SK-N-SH treated with all-trans-retinoic acid at 6 μM for 48 hours (cell line): ENCODE measurements around the gene LAMTOR4.
"Not testable (repeated sequence)": the region's sequence is repeated elsewhere in the genome, so short reads cannot be mapped to it uniquely, and the experiment has no call there.

Source experiments
- ATAC-seq: fragments of 200-7000 bp; cut with Tn5 transposase; 3 replicates; pipeline ENCODE4 v1.9.1; 2020; ENCODE audit warnings: mild to moderate bottlenecking, moderate library complexity
- ARNTL ChIP-seq: fragments of 450-650 bp; formaldehyde crosslinking; IDR thresholded peaks from 2 replicates; pipeline ENCODE4 v1.5.0; 2020; ENCODE audit warnings: low read depth, mild to moderate bottlenecking, moderate library complexity, borderline replicate concordance
- BACH2 ChIP-seq: fragments of 250-450 bp; sonication (Bioruptor Pico); IDR thresholded peaks from 2 replicates; pipeline ENCODE4 v1.9.0; 2021; ENCODE audit warnings: mild to moderate bottlenecking, borderline replicate concordance
- ESRRG ChIP-seq: fragments of 250-450 bp; sonication (Bioruptor Pico); IDR thresholded peaks from 2 replicates; pipeline ENCODE4 v1.6.1; 2021; ENCODE audit warnings: mild to moderate bottlenecking
- GLIS3 ChIP-seq: fragments of 250-450 bp; sonication (Bioruptor Pico); IDR thresholded peaks from 2 replicates; pipeline ENCODE4 v1.5.0; 2020; ENCODE audit warnings: mild to moderate bottlenecking, moderate library complexity
- ISL1 ChIP-seq: fragments of 250-450 bp; sonication (Bioruptor Pico); IDR thresholded peaks from 2 replicates; pipeline ENCODE4 v2.1.2; 2022; ENCODE audit warnings: mild to moderate bottlenecking, moderate library complexity
- OSR1 ChIP-seq: fragments of 250-450 bp; sonication (Bioruptor Pico); IDR thresholded peaks from 2 replicates; pipeline ENCODE4 v1.8.0; 2022; ENCODE audit warnings: moderate library complexity, mild to moderate bottlenecking, inconsistent platforms
- RARB ChIP-seq: fragments of 250-450 bp; sonication (Bioruptor Pico); IDR thresholded peaks from 2 replicates; pipeline ENCODE4 v1.8.0; 2021; ENCODE audit warnings: mild to moderate bottlenecking, moderate library complexity
- SNAI2 ChIP-seq: fragments of 250-450 bp; sonication (Bioruptor Pico); IDR thresholded peaks from 2 replicates; pipeline ENCODE4 v1.5.0; 2020; ENCODE audit warnings: mild to moderate bottlenecking, moderate library complexity
- TCF4 ChIP-seq: fragments of 250-450 bp; sonication (Bioruptor Pico); IDR thresholded peaks from 2 replicates; pipeline ENCODE4 v1.8.0; 2021; ENCODE audit warnings: mild to moderate bottlenecking, moderate library complexity, borderline replicate concordance
- ZFP30 ChIP-seq: fragments of 450-650 bp; formaldehyde crosslinking; IDR thresholded peaks from 2 replicates; pipeline ENCODE4 v1.5.0; 2022; ENCODE audit warnings: mild to moderate bottlenecking, moderate library complexity
- ZNF565 ChIP-seq: fragments of 450-650 bp; formaldehyde crosslinking; conservative IDR thresholded peaks from 2 replicates; pipeline ENCODE4 v1.5.0; 2020; ENCODE audit warnings: low read depth, mild to moderate bottlenecking, moderate library complexity
- ZNF70 ChIP-seq: fragments of 450-650 bp; formaldehyde crosslinking; IDR thresholded peaks from 2 replicates; pipeline ENCODE4 v1.5.0; 2020; ENCODE audit warnings: mild to moderate bottlenecking, moderate library complexity
- ZNF8 ChIP-seq: fragments of 450-650 bp; formaldehyde crosslinking; IDR thresholded peaks from 2 replicates; pipeline ENCODE4 v1.5.0; 2020; ENCODE audit warnings: mild to moderate bottlenecking, moderate library complexity
- TF ChIP-seq, protein P1 (sequence below): fragments of 250-450 bp; sonication (Bioruptor Pico); IDR thresholded peaks from 2 replicates; pipeline ENCODE4 v1.5.0; 2020; ENCODE audit warnings: mild to moderate bottlenecking, moderate library complexity
- TF ChIP-seq, protein P2 (sequence below): fragments of 250-450 bp; sonication (Bioruptor Pico); IDR thresholded peaks from 2 replicates; pipeline ENCODE4 v1.8.0; 2021; ENCODE audit warnings: low read depth, mild to moderate bottlenecking, moderate library complexity, borderline replicate concordance
- TF ChIP-seq, protein P3 (sequence below): fragments of 250-450 bp; sonication (Bioruptor Pico); IDR thresholded peaks from 2 replicates; pipeline ENCODE4 v1.5.1; 2020; ENCODE audit warnings: low read depth, mild to moderate bottlenecking, moderate library complexity
- TF ChIP-seq, protein P4 (sequence below): fragments of 250-450 bp; sonication (Bioruptor Pico); IDR thresholded peaks from 2 replicates; pipeline ENCODE4 v1.5.1; 2021; ENCODE audit warnings: mild to moderate bottlenecking, moderate library complexity

LAMTOR4 gene

DNA sequence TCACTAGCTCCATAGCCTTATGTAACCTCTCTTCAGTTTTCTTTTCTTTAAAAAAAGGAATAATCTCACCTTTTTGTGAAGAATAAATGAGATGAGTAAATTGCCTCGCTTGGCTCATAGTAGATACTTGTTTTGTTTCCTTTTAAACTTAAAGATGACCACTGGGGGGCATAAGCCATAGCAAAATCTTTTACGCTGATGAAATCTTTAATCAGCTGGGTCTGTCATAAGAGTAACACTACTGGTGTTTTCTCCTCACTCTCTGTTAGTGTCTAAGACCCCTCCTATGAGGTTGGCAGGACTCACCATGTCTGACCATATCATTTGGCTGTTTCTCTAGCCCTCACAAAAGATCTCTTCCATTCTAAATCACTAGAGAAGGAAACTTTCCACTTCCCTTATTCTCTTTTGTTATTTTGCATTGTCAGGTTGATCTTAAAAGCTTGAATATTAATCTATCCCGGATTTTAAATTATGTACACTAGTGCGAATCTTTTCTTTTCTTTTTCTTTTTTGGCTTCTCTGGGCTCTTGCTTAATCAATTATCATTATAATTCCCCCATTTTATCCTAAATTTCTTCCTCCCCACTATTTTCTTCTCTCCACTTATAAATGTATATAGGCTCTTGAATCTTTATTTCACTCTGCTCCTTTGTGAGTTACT lies 41.5 kb downstream of the LAMTOR4 start:
- ATAC-seq: peak; percentile 87
- TF ChIP-seq ZNF8 (CRISPR knock-in tag) (no peak), ISL1 (CRISPR knock-in tag) (no peak), ZNF70 (CRISPR knock-in tag) (no peak), ZFP30 (CRISPR knock-in tag) (no peak), GLIS3 (CRISPR knock-in tag) (no peak), BACH2 (no peak), OSR1 (CRISPR knock-in tag) (no peak), ARNTL (CRISPR knock-in tag) (no peak), SNAI2 (CRISPR knock-in tag) (no peak), ESRRG (no peak), RARB (CRISPR knock-in tag) (no peak)
- TF ChIP-seq, protein P1, sequence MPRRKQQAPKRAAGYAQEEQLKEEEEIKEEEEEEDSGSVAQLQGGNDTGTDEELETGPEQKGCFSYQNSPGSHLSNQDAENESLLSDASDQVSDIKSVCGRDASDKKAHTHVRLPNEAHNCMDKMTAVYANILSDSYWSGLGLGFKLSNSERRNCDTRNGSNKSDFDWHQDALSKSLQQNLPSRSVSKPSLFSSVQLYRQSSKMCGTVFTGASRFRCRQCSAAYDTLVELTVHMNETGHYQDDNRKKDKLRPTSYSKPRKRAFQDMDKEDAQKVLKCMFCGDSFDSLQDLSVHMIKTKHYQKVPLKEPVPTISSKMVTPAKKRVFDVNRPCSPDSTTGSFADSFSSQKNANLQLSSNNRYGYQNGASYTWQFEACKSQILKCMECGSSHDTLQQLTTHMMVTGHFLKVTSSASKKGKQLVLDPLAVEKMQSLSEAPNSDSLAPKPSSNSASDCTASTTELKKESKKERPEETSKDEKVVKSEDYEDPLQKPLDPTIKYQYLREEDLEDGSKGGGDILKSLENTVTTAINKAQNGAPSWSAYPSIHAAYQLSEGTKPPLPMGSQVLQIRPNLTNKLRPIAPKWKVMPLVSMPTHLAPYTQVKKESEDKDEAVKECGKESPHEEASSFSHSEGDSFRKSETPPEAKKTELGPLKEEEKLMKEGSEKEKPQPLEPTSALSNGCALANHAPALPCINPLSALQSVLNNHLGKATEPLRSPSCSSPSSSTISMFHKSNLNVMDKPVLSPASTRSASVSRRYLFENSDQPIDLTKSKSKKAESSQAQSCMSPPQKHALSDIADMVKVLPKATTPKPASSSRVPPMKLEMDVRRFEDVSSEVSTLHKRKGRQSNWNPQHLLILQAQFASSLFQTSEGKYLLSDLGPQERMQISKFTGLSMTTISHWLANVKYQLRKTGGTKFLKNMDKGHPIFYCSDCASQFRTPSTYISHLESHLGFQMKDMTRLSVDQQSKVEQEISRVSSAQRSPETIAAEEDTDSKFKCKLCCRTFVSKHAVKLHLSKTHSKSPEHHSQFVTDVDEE: no peak
- TF ChIP-seq, protein P2, sequence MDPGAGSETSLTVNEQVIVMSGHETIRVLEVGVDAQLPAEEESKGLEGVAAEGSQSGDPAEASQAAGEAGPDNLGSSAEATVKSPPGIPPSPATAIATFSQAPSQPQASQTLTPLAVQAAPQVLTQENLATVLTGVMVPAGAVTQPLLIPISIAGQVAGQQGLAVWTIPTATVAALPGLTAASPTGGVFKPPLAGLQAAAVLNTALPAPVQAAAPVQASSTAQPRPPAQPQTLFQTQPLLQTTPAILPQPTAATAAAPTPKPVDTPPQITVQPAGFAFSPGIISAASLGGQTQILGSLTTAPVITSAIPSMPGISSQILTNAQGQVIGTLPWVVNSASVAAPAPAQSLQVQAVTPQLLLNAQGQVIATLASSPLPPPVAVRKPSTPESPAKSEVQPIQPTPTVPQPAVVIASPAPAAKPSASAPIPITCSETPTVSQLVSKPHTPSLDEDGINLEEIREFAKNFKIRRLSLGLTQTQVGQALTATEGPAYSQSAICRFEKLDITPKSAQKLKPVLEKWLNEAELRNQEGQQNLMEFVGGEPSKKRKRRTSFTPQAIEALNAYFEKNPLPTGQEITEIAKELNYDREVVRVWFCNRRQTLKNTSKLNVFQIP (CRISPR knock-in tag): no peak

DNA sequence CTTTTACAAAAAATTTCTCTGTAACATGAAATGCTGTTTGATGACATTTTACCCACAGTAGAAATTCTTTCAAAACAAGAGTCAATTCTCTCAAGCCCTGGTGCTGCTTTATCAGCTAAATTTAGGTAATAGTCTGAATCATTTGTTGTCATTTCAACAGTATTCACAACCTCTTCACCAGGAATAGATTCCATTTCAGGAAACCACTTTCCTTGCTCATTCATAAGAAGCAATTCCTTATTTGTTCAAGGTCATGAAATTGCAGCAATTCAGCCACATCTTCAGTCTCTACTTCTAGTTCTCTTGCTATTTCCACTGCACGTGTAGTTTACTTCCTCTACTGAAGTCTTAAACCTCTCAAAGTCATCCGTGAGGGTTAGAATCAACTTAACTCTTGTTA lies 43.1 kb downstream of the LAMTOR4 start:
- TF ChIP-seq, protein P3, sequence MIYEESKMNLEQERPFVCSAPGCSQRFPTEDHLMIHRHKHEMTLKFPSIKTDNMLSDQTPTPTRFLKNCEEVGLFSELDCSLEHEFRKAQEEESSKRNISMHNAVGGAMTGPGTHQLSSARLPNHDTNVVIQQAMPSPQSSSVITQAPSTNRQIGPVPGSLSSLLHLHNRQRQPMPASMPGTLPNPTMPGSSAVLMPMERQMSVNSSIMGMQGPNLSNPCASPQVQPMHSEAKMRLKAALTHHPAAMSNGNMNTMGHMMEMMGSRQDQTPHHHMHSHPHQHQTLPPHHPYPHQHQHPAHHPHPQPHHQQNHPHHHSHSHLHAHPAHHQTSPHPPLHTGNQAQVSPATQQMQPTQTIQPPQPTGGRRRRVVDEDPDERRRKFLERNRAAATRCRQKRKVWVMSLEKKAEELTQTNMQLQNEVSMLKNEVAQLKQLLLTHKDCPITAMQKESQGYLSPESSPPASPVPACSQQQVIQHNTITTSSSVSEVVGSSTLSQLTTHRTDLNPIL (CRISPR knock-in tag): no peak
- no peak for TF ChIP-seq OSR1 (CRISPR knock-in tag)
- no peak for TF ChIP-seq ZNF70 (CRISPR knock-in tag)
- TF ChIP-seq SNAI2 (CRISPR knock-in tag): no peak
- no peak for ATAC-seq

DNA sequence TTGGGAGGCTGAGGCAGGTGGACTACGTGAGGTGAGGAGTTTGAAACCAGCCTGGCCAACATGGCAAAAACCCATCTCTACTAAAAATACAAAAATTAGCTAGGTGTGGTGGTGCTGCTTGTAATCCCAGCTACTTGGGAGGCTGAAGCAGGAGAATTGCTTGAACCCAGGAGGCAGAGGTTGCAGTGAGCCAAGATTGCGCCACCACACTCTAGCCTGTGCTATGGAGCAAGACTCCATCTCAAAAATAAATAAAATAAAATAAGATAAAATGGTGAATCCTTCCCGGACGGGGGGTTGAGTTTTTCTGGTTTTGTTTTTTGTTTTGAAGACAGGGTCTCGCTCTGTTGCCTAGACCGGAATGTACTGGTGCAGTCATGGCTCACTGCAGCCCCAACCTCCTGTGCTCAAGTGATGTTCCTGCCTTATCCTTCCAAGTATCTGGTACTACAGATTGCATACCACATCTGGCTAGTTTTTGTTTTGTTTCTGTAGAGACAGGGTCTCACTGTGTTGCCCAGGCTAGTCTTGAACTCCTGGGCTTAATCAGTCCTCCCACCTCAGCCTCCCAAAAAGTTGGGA lies 43.7 kb downstream of the LAMTOR4 start:
- not testable (repeated sequence) for ATAC-seq

DNA sequence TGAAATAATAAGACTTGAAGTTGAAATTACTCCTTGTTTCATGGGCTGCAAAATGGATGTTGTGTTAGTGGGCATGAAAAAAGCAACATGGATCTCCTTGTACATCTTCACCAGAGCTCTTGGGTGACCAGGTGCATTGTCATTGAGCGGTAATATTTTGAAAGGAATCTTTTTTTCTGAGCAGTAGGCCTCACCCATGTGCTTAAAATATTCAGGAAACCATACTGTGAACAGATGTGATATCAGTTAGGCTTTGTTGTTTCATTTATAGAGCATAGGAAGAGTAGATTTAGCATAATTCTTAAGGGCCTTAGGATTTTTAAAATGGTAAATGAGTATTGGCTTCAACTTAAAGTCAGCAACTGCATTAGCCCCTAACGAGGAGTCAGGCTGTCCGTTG lies 44.3 kb downstream of the LAMTOR4 start:
- TF ChIP-seq TCF4 (no peak), ZNF565 (CRISPR knock-in tag) (no peak)
- TF ChIP-seq, protein P1: no peak
- TF ChIP-seq, protein P4, sequence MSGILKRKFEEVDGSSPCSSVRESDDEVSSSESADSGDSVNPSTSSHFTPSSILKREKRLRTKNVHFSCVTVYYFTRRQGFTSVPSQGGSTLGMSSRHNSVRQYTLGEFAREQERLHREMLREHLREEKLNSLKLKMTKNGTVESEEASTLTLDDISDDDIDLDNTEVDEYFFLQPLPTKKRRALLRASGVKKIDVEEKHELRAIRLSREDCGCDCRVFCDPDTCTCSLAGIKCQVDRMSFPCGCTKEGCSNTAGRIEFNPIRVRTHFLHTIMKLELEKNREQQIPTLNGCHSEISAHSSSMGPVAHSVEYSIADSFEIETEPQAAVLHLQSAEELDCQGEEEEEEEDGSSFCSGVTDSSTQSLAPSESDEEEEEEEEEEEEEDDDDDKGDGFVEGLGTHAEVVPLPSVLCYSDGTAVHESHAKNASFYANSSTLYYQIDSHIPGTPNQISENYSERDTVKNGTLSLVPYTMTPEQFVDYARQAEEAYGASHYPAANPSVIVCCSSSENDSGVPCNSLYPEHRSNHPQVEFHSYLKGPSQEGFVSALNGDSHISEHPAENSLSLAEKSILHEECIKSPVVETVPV (CRISPR knock-in tag): no peak
- TF ChIP-seq, all 23 proteins: peak for 0
- ATAC-seq: no peak
